SU-DHL-6 (cell line): ENCODE measurements around the gene MEIG1.

Source experiments
- CTCF ChIP-seq: fragments of 200-600 bp; sonication (generic); IDR thresholded peaks from one replicate; pipeline ENCODE4 v1.5.1; 2017; ENCODE audit warnings: antibody characterized with exemption, mild to moderate bottlenecking, low read length, moderate library complexity; ENCODE audit not compliant: insufficient read depth, poor library complexity, severe bottlenecking
- EZH2phosphoT487 ChIP-seq: fragments of 200-600 bp; sonication (generic), shearing (Covaris generic); conservative IDR thresholded peaks from 2 replicates; pipeline ENCODE4 v1.6.1; 2018; ENCODE audit warnings: mild to moderate bottlenecking, antibody characterized with exemption, low read length, moderate library complexity, mixed read lengths

- TF ChIP-seq CTCF (no peak), EZH2phosphoT487 (no peak)
Observed at GRCh38 chr10:15015451-15015850, 56.3 kb downstream of the MEIG1 start.
